ENCODE measurements around the gene KIF5C. TPM values are rescaled to one million over a fixed set of nuclear protein-coding genes. Genes with fewer than 3 reads are reported as not detected.

KIF5C gene
- total and polyA plus RNA-seq, 7 donors = 0.22 to 1.1 (median 0.59) TPM

GRCh38 chr2:149064365-149064841 is 189.4 kb downstream of the KIF5C start:
- DNase-seq (no peak), ATAC-seq (no peak)
- Histone ChIP-seq H3K27me3 (ENCODE audit: insufficient read depth in 3 of 3, low read length in 2 of 3) (no peaks in the 10 kb centered on the region), H3K27ac (no peak overlapping the region), H3K4me3 (no peak overlapping the region), H3K4me1 (no peaks in the 10 kb centered on the region), H3K36me3 (ENCODE audit: insufficient read depth in 1 of 2, low read depth in 1 of 2) (no peaks in the 10 kb centered on the region), H3K9me3 (no peaks in the 10 kb centered on the region)
- TF ChIP-seq CTCF (IDR thresholded peaks at IDR 0.05) = no peak
- 24 to 35% (median 35%) methylated on average over 3 of the region's 3 CpGs for WGBS, 3 donors
- intact Hi-C loops (cut with DNase I) = no loop called here

DNA sequence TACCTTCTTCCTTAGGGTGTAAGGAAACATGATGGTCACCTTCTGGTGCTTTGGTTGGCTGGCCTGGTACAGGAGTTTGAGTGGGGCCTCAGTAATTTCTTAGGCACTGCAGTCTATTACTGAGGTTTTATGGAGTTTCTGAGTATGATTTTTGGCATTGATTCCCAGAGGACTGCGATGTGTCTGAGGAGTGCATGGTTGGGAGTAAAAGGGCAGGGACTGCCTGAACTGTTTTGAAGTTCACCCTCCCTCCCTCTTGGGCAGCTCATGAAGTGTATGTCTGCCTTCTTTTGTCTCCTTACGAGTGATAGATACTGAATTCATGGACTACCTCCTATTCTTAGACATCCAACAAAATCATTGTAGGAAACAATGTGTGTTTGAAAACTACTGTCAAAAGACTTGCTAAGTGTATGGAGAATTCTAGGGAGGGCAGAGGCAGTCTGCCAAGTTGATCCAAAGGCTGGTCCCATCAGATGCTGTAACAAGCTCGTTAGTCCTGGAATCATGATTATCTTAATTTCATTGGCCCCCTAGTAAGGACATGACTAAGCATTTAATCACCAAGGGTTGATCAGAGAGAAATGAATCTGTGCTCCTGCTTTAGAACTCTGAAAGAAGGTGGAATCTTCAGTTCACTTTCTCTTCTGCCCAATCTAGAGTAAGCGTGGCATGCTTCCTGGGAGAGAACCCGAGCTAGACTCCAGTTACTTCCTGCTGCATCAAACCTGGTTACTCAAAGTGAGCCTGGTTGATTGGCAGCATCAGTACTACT is 190.0 kb downstream of the KIF5C start:
- TF ChIP-seq CTCF (IDR thresholded peaks at IDR 0.05) = no peak
- Histone ChIP-seq H3K4me3 (no peak overlapping the region), H3K27ac (no peak overlapping the region), H3K4me1 (no peaks in the 10 kb centered on the region), H3K27me3 (ENCODE audit: insufficient read depth in 3 of 3, low read length in 2 of 3) (no peaks in the 10 kb centered on the region), H3K9me3 (no peaks in the 10 kb centered on the region), H3K36me3 (ENCODE audit: insufficient read depth in 1 of 2, low read depth in 1 of 2) (no peaks in the 10 kb centered on the region)
- WGBS, 3 donors = 79 to 83% (median 80%) methylated on average over 5 of the region's 5 CpGs
- intact Hi-C loops (cut with DNase I) = no loop called here
- ATAC-seq = no peak
- no peak for DNase-seq

DNA sequence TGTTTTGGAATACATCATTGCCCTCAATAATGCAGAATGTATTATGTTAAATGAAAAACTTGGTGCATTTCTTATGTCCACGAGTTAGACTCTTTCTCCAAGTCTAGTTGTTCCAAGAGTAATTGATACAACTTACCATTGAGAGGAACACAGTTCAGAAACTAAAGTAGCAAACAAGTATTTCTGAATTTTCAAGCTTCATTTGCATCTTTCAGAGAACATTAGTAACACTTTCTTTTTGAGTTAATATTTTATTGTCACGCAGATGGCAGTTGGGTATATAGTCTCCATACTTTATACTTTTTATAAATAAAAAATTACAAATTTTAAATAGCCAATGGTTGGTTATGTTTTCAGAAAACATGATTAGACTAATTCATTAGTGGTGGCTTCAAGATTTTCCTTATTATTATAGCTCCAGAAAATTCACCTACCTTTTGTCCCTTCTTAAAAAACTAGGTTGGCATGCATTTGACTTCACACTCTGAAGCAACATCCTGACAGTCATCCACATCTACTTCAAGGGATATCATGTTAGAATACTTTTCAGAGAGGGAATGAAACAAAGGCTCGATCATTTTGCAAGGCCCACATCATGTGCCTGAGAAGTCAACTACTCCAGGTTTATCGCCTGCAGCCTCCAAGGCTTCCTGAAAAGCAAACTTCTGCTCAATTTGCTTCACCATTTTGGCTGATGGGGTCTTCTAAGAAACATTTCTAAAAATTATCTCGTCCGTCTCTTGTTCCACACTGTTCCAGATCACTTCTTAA is 193.4 kb downstream of the KIF5C start:
- no peak overlapping the region for H3K27ac ChIP-seq
- H3K4me3 ChIP-seq = no peak overlapping the region
- H3K9me3 ChIP-seq = no peaks in the 10 kb centered on the region
- DNase-seq = no peak
- H3K4me1 ChIP-seq = no peaks in the 10 kb centered on the region
- H3K36me3 ChIP-seq (ENCODE audit: insufficient read depth in 1 of 2, low read depth in 1 of 2) = no peaks in the 10 kb centered on the region
- H3K27me3 ChIP-seq (ENCODE audit: insufficient read depth in 3 of 3, low read length in 2 of 3) = no peaks in the 10 kb centered on the region
- no peak for TF ChIP-seq CTCF (IDR thresholded peaks at IDR 0.05)
- intact Hi-C loops (cut with DNase I) = no loop called here
- ATAC-seq = no peak
- 82 to 91% (median 89%) methylated on average over 6 of the region's 6 CpGs for WGBS, 3 donors

DNA sequence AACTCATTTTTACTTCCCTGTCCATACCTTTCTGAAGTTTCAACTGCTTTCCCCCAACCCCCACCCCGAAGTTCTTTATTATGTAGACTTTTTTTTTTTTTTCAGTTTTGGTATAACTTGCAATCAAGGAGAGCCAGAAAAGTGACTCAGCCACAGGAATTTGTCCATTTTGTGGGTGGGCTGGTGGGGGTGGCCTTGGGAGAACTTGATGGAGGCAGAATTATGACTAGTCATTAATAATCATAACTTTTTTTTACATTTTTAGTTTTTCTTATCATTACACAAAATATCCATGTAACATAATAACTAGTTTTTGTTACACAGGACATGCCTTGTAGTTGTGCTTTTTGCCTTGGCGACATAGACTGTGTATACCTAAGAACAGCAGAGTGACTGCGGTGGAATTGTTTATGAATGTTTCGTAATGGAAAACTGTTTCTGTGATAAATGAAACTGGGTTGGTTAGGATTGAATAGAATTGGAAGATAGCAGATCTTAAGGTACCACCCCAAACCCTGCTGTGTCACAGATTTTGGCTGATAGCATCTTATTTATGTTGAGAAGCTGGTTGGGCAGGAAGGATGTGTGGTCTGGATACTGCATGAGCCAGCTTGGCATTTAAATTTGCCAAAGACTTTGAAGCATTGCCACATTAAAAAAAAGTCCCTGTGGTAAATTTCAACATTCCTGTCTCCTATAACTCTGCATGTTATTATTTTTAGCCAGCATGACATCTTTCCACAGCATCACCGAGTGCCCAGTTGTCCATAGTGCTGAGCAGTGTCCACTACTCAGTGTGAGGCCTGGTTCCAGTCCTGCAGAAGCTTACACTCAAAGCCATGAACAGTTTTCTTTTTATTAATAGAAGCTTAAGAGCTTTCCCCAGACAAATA is 194.2 kb downstream of the KIF5C start:
- Histone ChIP-seq H3K4me1 (no peaks in the 10 kb centered on the region), H3K36me3 (ENCODE audit: insufficient read depth in 1 of 2, low read depth in 1 of 2) (no peaks in the 10 kb centered on the region), H3K27ac (no peak overlapping the region), H3K27me3 (ENCODE audit: insufficient read depth in 3 of 3, low read length in 2 of 3) (no peaks in the 10 kb centered on the region), H3K9me3 (no peaks in the 10 kb centered on the region), H3K4me3 (no peak overlapping the region)
- intact Hi-C loops (cut with DNase I) = no loop called here
- ATAC-seq (no peak), DNase-seq (no peak)
- 74 to 77% (median 75%) methylated on average over 5 of the region's 5 CpGs for WGBS, 3 donors
- TF ChIP-seq CTCF (IDR thresholded peaks at IDR 0.05) = no peak

Measured in psoas muscle (tissue), 8 donors.